GM21526 (cell line): ENCODE results near the gene NEDD1.

Source experiments
- ATAC-seq: cut with Tn5 transposase; IDR thresholded peaks from one replicate; pipeline ENCODE4 v1.9.1; 2021; ENCODE audit warnings: moderate library complexity; ENCODE audit not compliant: unreplicated experiment, low FRiP score

Gene NEDD1

GRCh38 chr12:96897421-96897820 is 9.6 kb upstream of the NEDD1 start:
- ATAC-seq: no peak

DNA sequence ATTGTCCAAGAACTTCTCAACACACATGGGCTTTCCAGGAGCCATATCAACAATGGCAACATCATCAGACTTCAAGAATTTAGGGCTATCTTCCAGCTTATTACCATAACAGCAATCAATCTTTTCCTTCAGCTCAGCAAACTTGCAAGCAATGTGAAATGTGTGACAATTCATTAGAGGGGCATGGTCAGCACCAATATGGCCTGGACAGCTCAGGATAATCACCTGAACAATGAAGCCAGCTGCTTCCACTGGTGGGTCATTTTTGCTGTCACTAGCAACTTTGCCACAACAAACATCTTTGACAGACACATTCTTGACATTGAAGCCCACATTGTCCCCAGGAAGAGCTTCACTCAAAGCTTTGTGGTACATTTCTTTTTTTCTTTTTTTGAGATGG is 5.9 kb upstream of the NEDD1 start:
- ATAC-seq: no peak

- ATAC-seq: peak; percentile 30
Measured at GRCh38 chr12:96902076-96902475, 5.0 kb upstream of the NEDD1 start.

DNA sequence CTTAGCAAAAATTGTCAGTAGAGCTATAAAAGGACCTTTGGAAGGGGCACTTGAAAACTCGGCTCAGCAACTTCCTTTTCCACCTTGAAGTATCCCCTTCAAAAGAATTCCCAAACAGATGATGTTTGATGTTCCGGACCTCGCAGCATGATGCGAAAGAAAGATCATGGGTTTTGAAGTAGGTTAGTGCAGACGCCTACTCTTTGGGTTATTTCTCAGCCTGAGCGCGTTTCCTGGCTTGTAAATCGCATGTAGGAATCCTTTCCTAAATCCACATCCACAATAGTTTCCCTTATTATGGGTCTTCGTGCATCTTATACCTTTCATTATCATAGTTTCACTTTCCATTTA is 584 bp upstream of the NEDD1 start:
- ATAC-seq: no peak

GRCh38 chr12:96907671-96908422 is 790 bp downstream of the NEDD1 start:
- peak; percentile 47 for ATAC-seq

- ATAC-seq: peak; percentile 0
Measured at GRCh38 chr12:96908423-96908675, 1.3 kb downstream of the NEDD1 start.

DNA sequence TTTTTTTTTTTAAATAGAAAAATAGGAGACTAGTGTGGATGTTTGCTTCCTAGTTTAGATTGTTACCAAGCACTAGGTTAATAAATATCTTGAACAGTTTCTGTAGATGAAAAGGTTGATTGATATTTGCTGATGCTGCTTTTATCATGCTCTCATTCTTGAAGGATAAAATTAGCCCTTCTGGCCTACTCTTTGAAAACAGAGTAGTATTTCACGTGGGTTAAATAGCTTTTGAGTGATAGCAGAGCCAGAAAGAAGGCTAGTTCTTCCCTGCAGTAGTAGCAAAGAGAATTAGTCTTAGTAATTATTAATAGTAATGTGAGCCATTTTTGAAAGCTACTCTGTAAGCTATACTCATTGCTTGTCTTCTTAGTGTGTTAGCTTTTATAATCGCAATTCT is 5.2 kb downstream of the NEDD1 start:
- no peak for ATAC-seq

- ATAC-seq: no peak
Measured at GRCh38 chr12:96912943-96913342, 5.9 kb downstream of the NEDD1 start.

DNA sequence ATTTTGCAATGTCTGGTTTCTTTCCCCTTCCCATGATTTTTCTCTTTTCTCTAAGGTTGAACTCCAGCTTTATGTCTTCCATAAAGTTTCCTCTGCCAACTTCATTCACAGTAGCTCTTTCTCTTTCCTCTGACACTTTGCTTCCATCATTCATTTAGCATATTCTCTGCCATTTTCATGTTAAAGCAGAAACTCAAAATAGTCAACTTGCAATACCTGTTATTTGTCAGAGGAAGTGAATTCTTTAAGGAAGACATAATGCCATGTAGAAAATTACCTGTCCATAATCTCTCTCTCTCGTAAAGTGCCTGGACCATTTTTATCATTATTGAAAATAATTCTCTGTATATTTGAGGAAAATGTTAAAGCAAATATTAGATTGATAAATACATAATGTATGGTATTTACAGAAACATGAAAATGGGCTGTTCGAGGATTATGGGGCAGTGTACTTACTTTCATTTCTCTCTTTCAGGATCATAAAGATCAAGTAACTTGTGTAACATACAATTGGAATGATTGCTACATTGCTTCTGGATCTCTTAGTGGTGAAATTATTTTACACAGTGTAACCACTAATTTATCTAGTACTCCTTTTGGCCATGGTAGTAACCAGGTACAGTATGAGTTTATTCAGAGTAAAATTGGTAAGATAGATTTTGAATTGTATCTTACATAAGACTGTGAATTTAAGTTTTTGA is 12.6 kb downstream of the NEDD1 start:
- ATAC-seq: no peak

GRCh38 chr12:96948782-96949181 is 41.7 kb downstream of the NEDD1 start:
- ATAC-seq: no peak

GRCh38 chr12:96979532-96979931 is 72.5 kb downstream of the NEDD1 start:
- no peak for ATAC-seq

GRCh38 chr12:96980991-96981414 is 73.9 kb downstream of the NEDD1 start:
- ATAC-seq: no peak

DNA sequence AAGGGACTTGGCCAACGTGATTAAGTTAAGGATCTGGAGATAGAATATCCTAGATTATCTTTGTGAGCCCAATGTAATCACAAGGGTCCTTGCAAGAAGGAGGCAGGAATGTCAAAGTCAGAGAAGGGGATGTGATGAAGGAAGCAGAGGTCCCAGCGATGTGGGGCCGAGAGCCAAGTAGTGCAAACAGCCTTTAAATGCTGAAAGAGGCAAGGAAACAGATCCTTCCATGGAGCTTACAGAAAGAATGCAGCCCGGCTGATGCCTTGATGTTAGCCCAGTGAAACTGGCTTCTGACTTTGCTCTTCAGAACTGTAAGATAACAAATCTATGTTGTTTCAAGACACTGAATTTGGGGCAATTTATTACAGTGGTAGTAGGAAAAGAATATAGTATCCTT is 74.9 kb downstream of the NEDD1 start:
- ATAC-seq: no peak

DNA sequence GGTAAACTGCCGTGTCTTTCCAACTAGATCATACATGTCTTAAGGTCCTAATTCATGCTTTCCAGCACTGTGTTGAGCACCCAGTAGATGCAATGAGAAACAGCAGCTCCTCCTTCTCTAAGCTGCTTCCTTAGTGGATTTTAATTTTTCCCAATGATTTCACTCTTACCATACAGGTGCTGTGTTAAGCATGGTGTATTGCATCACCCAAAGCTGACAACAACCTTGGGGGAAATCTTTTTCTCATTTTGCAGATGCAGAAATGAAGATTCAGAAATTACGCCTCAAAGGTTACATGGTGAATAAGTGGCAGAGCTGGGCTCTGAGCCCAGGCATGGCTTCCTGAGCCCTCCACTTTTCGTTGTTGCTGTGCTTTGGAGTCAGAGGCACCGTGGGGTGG is 75.6 kb downstream of the NEDD1 start:
- ATAC-seq: no peak

DNA sequence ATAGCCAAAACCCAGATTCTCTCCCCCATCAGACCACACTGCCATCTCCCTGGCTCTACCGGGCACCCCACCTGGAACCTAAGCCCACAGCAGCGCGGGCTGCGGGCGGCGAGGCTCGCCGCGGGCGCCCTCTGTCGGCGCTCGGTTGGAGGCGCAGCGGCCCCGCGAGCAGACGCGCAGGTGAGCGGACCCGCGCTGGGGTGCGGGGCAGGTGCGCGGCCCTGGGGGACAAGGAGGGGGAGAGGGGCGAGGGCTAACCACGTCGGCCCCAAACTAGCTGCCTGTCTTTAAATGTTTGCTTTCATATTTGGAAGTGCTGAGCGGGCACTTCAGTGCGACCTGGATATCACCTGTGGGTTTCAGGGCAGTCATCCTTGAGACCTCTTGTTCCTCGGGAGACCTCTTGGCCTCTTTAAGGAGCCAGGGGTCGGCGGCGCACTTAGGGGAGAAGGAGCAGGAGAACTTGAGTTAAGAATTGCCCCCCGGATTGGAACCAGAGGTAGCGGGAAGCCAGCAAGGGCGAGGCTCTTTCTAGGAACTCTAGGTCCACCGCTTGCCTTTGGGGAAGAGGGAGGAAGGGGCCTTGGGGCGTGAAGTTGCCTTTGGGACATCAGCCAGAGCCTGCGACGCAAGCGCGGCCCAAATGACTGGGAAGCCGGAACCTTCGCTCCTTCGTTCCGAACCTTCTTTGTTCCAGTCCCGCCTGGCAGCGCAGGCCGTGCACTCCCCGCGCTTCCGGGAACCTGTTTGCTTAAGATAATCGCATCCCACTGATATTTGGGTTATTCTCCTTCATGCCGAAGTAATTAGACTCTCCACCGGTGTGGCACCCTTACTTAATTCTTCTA is 78.7 kb downstream of the NEDD1 start:
- peak; percentile 76 for ATAC-seq

DNA sequence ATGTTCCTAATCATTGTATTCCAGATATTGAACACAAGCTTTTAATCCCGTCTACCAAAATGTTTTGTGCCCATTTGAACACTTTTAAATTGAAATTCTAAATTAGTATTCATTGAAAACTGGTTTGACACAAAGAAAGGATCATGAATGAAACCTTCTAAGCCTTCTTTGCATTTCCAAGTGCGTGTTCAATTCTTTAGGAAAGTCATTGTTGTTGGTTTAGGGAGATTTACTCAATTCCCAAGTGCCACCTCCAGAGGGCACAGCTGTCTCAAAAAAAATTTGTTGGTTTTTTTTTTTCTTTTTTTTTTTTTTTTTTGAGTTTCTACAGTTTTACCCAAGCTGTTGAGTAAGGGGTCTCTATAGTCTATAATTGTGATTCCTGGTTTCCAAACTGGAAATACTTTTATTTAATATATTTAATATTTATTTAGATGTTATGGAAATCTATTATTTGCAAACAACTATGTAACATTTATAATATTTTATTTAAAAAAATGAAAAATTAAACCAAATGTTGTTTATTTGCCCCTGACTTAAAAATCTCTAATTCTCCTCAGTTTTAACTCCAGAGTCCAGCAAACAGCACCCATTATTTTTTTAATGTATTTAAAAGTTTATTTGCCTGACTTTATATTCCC is 79.9 kb downstream of the NEDD1 start:
- ATAC-seq: no peak

GRCh38 chr12:96988919-96989318 is 81.9 kb downstream of the NEDD1 start:
- no peak for ATAC-seq

DNA sequence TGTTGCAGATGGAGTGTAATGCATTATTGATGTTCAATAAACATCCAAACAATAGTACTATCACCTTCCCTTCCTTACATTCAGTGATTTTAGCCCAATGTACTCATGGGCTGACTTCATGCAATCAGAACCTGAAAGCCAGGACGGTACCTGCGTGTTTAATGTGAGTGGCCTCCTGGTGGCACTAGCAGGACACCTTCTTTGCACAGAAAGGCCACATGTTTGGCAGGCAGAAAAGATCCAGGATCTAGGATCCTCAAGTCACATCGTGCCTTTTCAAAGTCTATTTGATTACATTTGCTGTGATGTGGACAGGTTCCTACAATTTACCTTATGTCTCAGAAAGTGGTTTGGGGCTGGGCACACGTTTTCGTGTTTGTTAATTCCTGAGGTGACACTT is 82.9 kb downstream of the NEDD1 start:
- no peak for ATAC-seq

- ATAC-seq: no peak
Measured at GRCh38 chr12:96994900-96995299, 87.8 kb downstream of the NEDD1 start.

GRCh38 chr12:96995861-96996260 is 88.8 kb downstream of the NEDD1 start:
- ATAC-seq: no peak

DNA sequence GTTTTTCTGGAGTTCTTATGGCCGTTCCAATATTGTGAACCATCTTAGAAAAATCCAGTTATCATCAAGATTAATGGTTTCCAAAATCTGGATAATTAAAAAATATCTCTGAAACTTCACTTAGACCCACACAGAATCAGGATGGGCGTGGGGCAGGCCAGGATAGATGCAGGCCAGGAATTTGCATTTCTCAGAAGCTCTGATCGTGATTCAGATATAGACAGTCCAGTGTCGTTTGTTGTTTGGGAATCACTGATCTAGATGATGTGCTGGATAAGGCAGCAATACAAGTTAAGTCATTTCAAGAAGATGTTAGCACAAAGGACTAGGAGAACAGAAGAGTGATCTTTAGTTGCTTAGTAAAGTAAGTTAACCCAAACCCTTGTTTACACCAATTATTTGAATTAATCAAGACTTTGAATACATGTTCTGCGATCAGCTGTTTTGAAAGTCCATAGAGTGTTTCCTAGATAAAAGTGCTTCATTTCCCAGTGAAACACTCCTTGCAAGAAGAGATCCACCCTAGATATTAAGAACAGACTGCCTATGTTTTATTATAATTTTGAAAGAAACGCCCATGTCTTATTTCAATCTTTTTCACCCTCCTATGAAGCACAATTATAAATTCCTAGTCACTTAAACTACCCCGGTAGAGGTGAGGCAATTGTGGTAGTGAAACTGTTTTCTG is 90.9 kb downstream of the NEDD1 start:
- ATAC-seq: no peak
